Cardiac atrium fibroblast (primary cell): ENCODE results near the gene STXBP6. TPM values are rescaled to one million over a fixed set of nuclear protein-coding genes. Genes with fewer than 3 reads are reported as not detected.

Source experiments
- total RNA-seq: library from RNA; depleted of rRNA; stranded (reverse); fragments of >200 nt; gene quantifications from 2 replicates; pipeline ENCODE4 v1.2.3, GENCODE V29; 2015

STXBP6 gene
- 20.2 and 29.5 TPM in 2 replicates for total RNA-seq

GRCh38 chr14:25049568-25050268 is at the start of gene STXBP6:
TSS of gene STXBP6 (minus strand) at chr14:25050147. CDS start at chr14:24974818, 75,329 bp downstream.

